Endothelial cell of umbilical vein (primary cell): ENCODE results near the gene PPP1R12A. TPM values are rescaled to one million over a fixed set of nuclear protein-coding genes. Genes with fewer than 3 reads are reported as not detected.

Experiments used
- BruUV-seq: library from RNA; stranded (reverse); fragments of 400-500 nt; replicated peaks from 2 replicates; lab custom pipeline; 2021; lab: Mats Ljungman, UMichigan
- CTCF ChIA-PET: fragments of 300-600, 350-600 bp; sonication (Branson Sonifier 250); formaldehyde crosslinking; loops from one replicate; lab custom pipeline; 2021; ENCODE audit warnings: antibody characterized with exemption, inconsistent platforms; lab: Charles Lee
- POLR2A ChIA-PET: fragments of 300-600, 350-600 bp; sonication (Branson Sonifier 250); formaldehyde crosslinking; loops from one replicate; lab custom pipeline; 2021; ENCODE audit warnings: antibody characterized with exemption, inconsistent platforms; lab: Charles Lee
- DNase-seq: peaks from one replicate; pipeline ENCODE4 v3.0.0-alpha.2; 2011; ENCODE audit warnings: low read depth, low spot score
- FAIRE-seq: peaks from 2 replicates; lab custom pipeline; 2011; peaks lifted over from hg19 to GRCh38; lab: Jason Lieb, UNC
- H2AFZ ChIP-seq: 2 replicates; pipeline ENCODE4 v1.6.0; 2012; ENCODE audit warnings: low read depth, low read length, control low read depth, inconsistent platforms
- H3K27ac ChIP-seq: 2 replicates; pipeline ENCODE4 v1.5.1; 2011; ENCODE audit warnings: low read depth, mild to moderate bottlenecking, control low read depth, low read length, moderate library complexity; ENCODE audit not compliant: insufficient read depth
- H3K27me3 ChIP-seq, 2 experiments: 2 replicates each; pipeline versions ENCODE4 v1.6.0 to v1.6.1; 2011; ENCODE audit warnings: low read length in 2 of 2, mixed read lengths in 1 of 2; ENCODE audit not compliant: control insufficient read depth in 2 of 2, insufficient read depth in 2 of 2
- H3K36me3 ChIP-seq, 2 experiments: 2 replicates in 1 of 2; 3 replicates in 1 of 2; pipeline ENCODE4 v1.5.1; 2011; ENCODE audit warnings: low read length in 2 of 2, mild to moderate bottlenecking in 1 of 2, moderate library complexity in 1 of 2; ENCODE audit not compliant: control insufficient read depth in 2 of 2, insufficient read depth in 2 of 2; ENCODE audit errors: extremely low read depth in 1 of 2
- H3K4me1 ChIP-seq: 3 replicates; pipeline ENCODE4 v1.5.1; 2011; ENCODE audit warnings: mild to moderate bottlenecking, low read length; ENCODE audit not compliant: control insufficient read depth, insufficient read depth; ENCODE audit errors: extremely low read depth
- H3K4me2 ChIP-seq: 2 replicates; pipeline ENCODE4 v1.6.1; 2011; ENCODE audit warnings: low read length, control low read depth, mixed read lengths; ENCODE audit not compliant: insufficient read depth
- H3K4me3 ChIP-seq, 3 experiments: fragments of 200-600 bp in 1 of 3; sonication (generic), shearing (Covaris generic) in 1 of 3; replicated peaks in 1 of 3; 2 replicates each; pipeline ENCODE4 v1.5.1; 2011 to 2016; ENCODE audit warnings: control low read depth in 3 of 3, low read length in 3 of 3, mild to moderate bottlenecking in 2 of 3, inconsistent platforms in 1 of 3, low read depth in 1 of 3, moderate library complexity in 1 of 3; ENCODE audit not compliant: insufficient read depth in 1 of 3
- H3K79me2 ChIP-seq: 2 replicates; pipeline ENCODE4 v1.6.0; 2012; ENCODE audit warnings: low read length, inconsistent platforms; ENCODE audit not compliant: control insufficient read depth, insufficient read depth
- H3K9ac ChIP-seq: replicated peaks from 2 replicates; pipeline ENCODE3; 2011; ENCODE audit warnings: low read length, control low read depth; ENCODE audit not compliant: insufficient read depth; ENCODE audit errors: extremely low read depth
- H3K9me1 ChIP-seq: replicated peaks from 3 replicates; pipeline ENCODE4 v1.6.0; 2011; ENCODE audit warnings: mild to moderate bottlenecking, low read length; ENCODE audit not compliant: control insufficient read depth, insufficient read depth; ENCODE audit errors: extremely low read depth
- H3K9me3 ChIP-seq: replicated peaks from 2 replicates; pipeline ENCODE4 v1.5.1; 2012; ENCODE audit warnings: low read length, inconsistent platforms; ENCODE audit not compliant: control insufficient read depth, insufficient read depth
- H4K20me1 ChIP-seq: replicated peaks from 2 replicates; pipeline ENCODE3; 2011; ENCODE audit warnings: mild to moderate bottlenecking, low read length; ENCODE audit not compliant: control insufficient read depth, insufficient read depth; ENCODE audit errors: extremely low read depth
- CTCF ChIP-seq, 2 donors: IDR thresholded peaks; 1 replicate in 1 of 2; 2 replicates in 1 of 2; pipeline ENCODE4 v1.5.1; 2011; ENCODE audit warnings: low read length in 2 of 2, mild to moderate bottlenecking in 2 of 2, moderate library complexity in 2 of 2, control low read depth in 1 of 2, inconsistent platforms in 1 of 2, low read depth in 1 of 2; ENCODE audit not compliant: insufficient read depth in 1 of 2; ENCODE audit errors: extremely low read depth in 1 of 2
- EZH2 ChIP-seq: IDR thresholded peaks from 2 replicates; pipeline ENCODE4 v1.6.1; 2012; ENCODE audit warnings: borderline replicate concordance, low read depth, mild to moderate bottlenecking, moderate library complexity, low read length, inconsistent platforms; ENCODE audit not compliant: severe bottlenecking
- FOS ChIP-seq: IDR thresholded peaks from 2 replicates; pipeline ENCODE4 v1.6.1; 2011; ENCODE audit warnings: mild to moderate bottlenecking, low read length, moderate library complexity, borderline replicate concordance; ENCODE audit not compliant: insufficient read depth
- GATA2 ChIP-seq: IDR thresholded peaks from 2 replicates; pipeline ENCODE4 v1.7.0; 2011; ENCODE audit warnings: low read depth, mild to moderate bottlenecking, moderate library complexity, mixed read lengths, low read length; ENCODE audit not compliant: insufficient read length, insufficient read depth
- JUN ChIP-seq: IDR thresholded peaks from 2 replicates; pipeline ENCODE4 v1.6.1; 2011; ENCODE audit warnings: borderline replicate concordance, low read depth; ENCODE audit not compliant: insufficient read length, insufficient read depth
- MYC ChIP-seq: IDR thresholded peaks from one replicate; pipeline ENCODE4 v1.6.1; 2011; ENCODE audit warnings: mild to moderate bottlenecking, low read depth, low read length
- POLR2A ChIP-seq: IDR thresholded peaks from 2 replicates; pipeline ENCODE4 v1.6.1; 2012; ENCODE audit warnings: low read depth, mild to moderate bottlenecking, control low read depth, low read length
- POLR2AphosphoS5 ChIP-seq: IDR thresholded peaks from 2 replicates; pipeline ENCODE4 v1.6.1; 2012; ENCODE audit warnings: low read depth, mild to moderate bottlenecking, control low read depth, low read length, moderate library complexity; ENCODE audit not compliant: insufficient read depth
- dilution Hi-C: fragments of 300-500 bp; cut with MboI; formaldehyde crosslinking; loops from one replicate; pipeline ENCODE4 v1.15.0; 2019; ENCODE audit warnings: low sequenced_read_pairs; ENCODE audit not compliant: extremely low pct_ligation_motif_present
- intact Hi-C: fragments of 100-400 bp; cut with micrococcal nuclease; formaldehyde crosslinking; loops from one replicate; pipeline ENCODE4 v1.10.0; 2022
- polyA plus RNA-seq, 4 experiments: library from polyadenylated mRNA; depleted of rRNA in 3 of 4; stranded (reverse) in 3 of 4; unstranded in 1 of 4; fragments of >200 nt; gene quantifications; 2 replicates each; pipeline versions ENCODE4 v1.2.1 to v1.2.3, GENCODE V29; 2011 to 2012; ENCODE audit warnings: missing spikeins in 1 of 4
- total RNA-seq: library from RNA; stranded (reverse); gene quantifications from 2 replicates; pipeline ENCODE4 v1.2.3, GENCODE V29; 2021
- TF ChIP-seq, protein P1 (sequence below): IDR thresholded peaks from 2 replicates; pipeline ENCODE4 v1.6.1; 2011; ENCODE audit not compliant: insufficient read depth, insufficient read length

Gene PPP1R12A
- total and polyA plus RNA-seq, 2 donors (not counting 3 experiments of a cell fraction or from before 2014, with no cell fraction given), result 12.9 to 83.9 TPM

- TF ChIP-seq CTCF (IDR thresholded peaks at IDR 0.05; ENCODE audit: extremely low read depth in 1 of 2, insufficient read depth in 1 of 2, low read depth in 1 of 2, low read length in 2 of 2), result no peak
- no peak for TF ChIP-seq GATA2
- TF ChIP-seq, protein P1, sequence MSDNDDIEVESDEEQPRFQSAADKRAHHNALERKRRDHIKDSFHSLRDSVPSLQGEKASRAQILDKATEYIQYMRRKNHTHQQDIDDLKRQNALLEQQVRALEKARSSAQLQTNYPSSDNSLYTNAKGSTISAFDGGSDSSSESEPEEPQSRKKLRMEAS, result no peak
- no peak for TF ChIP-seq EZH2
- no peak for TF ChIP-seq FOS
- TF ChIP-seq MYC, result no peak
- no peak for TF ChIP-seq JUN
- no peak for TF ChIP-seq POLR2AphosphoS5
- TF ChIP-seq POLR2A, result no peak
- no peak for DNase-seq
- peaks cover 84% of the 10 kb centered on the region for H3K79me2 ChIP-seq
- BruUV-seq, result no TSS peak
- no peaks in the 10 kb centered on the region for H3K9me3 ChIP-seq
- no peak overlapping the region for H3K9ac ChIP-seq
- H3K4me3 ChIP-seq, result no peak overlapping the region
- peaks cover 30% of the 10 kb centered on the region for H3K4me1 ChIP-seq
- ChIA-PET CTCF (interaction anchor here (1.1 to 2.3 kb wide), 5 partner anchors 8 to 299 kb away, joined by 3 to 9 read pairs (median 3); no protein-coding TSS in a partner anchor), POLR2A (no interaction called here)
- H3K27me3 ChIP-seq, result no peaks in the 10 kb centered on the region
- no peak overlapping the region for H3K4me2 ChIP-seq
- H2AFZ ChIP-seq, result no peak overlapping the region
- intact Hi-C loops, result loop anchor here (1.0 to 5.0 kb wide), 5 partner anchors 46 to 479 kb away; no protein-coding TSS in a partner anchor
- no peak overlapping the region for H3K27ac ChIP-seq
- H3K36me3 ChIP-seq, result no peaks in the 10 kb centered on the region
- FAIRE-seq, result no peak
- dilution Hi-C loops, result no loop called here
- H3K9me1 ChIP-seq, result no peaks in the 10 kb centered on the region
- H4K20me1 ChIP-seq, result peaks cover 9% of the 10 kb centered on the region
Observed at GRCh38 chr12:79887890-79888289, 47.0 kb downstream of the PPP1R12A start.
